Measurements from ENCODE around the gene INO80D. TPM values are rescaled to one million over a fixed set of nuclear protein-coding genes. Genes with fewer than 3 reads are reported as not detected.

Gene INO80D
- total and polyA plus RNA-seq, 2 of the 13 experiments (the other 11 are each of a cell fraction or from before 2014, with no cell fraction given), result 7.6 to 7.9 TPM

DNA sequence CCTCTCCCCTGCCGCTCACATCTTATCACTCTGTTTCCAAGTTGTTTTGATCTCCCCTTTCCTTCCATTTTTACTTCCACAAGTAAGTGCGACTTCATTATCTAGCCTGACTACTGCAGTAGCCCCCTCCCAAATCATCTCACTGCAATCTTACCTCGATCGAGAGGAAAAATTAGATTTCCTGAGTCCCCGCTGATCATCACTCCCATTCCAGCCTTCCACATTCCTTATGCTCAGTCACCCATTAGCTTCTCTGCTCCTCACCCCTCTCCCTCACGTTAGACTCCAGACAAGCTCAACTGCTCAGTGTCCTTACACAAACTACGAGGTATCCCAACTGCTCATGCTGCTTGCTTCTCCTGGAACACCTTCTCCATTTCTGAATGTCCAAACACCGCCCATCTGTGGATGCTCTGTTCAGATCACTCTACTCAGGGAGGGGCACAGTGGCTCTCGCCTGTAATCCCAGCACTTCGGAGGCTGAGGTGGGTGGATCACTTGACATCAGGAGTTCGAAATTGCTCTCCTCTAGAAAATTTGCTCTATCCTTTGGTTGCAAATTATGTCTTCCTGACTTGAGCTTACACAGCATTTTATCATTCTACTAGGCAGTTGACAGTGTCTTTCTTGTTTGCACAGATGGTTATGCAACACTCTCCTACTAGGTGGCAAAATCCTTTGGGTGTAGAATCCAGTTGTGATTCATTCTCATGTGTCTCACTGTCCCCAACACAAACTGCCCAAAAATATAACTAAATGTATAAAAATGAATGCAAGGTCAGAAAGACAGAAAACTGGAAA lies 96.5 kb downstream of the INO80D start (continued):
- TF ChIP-seq, protein P1, sequence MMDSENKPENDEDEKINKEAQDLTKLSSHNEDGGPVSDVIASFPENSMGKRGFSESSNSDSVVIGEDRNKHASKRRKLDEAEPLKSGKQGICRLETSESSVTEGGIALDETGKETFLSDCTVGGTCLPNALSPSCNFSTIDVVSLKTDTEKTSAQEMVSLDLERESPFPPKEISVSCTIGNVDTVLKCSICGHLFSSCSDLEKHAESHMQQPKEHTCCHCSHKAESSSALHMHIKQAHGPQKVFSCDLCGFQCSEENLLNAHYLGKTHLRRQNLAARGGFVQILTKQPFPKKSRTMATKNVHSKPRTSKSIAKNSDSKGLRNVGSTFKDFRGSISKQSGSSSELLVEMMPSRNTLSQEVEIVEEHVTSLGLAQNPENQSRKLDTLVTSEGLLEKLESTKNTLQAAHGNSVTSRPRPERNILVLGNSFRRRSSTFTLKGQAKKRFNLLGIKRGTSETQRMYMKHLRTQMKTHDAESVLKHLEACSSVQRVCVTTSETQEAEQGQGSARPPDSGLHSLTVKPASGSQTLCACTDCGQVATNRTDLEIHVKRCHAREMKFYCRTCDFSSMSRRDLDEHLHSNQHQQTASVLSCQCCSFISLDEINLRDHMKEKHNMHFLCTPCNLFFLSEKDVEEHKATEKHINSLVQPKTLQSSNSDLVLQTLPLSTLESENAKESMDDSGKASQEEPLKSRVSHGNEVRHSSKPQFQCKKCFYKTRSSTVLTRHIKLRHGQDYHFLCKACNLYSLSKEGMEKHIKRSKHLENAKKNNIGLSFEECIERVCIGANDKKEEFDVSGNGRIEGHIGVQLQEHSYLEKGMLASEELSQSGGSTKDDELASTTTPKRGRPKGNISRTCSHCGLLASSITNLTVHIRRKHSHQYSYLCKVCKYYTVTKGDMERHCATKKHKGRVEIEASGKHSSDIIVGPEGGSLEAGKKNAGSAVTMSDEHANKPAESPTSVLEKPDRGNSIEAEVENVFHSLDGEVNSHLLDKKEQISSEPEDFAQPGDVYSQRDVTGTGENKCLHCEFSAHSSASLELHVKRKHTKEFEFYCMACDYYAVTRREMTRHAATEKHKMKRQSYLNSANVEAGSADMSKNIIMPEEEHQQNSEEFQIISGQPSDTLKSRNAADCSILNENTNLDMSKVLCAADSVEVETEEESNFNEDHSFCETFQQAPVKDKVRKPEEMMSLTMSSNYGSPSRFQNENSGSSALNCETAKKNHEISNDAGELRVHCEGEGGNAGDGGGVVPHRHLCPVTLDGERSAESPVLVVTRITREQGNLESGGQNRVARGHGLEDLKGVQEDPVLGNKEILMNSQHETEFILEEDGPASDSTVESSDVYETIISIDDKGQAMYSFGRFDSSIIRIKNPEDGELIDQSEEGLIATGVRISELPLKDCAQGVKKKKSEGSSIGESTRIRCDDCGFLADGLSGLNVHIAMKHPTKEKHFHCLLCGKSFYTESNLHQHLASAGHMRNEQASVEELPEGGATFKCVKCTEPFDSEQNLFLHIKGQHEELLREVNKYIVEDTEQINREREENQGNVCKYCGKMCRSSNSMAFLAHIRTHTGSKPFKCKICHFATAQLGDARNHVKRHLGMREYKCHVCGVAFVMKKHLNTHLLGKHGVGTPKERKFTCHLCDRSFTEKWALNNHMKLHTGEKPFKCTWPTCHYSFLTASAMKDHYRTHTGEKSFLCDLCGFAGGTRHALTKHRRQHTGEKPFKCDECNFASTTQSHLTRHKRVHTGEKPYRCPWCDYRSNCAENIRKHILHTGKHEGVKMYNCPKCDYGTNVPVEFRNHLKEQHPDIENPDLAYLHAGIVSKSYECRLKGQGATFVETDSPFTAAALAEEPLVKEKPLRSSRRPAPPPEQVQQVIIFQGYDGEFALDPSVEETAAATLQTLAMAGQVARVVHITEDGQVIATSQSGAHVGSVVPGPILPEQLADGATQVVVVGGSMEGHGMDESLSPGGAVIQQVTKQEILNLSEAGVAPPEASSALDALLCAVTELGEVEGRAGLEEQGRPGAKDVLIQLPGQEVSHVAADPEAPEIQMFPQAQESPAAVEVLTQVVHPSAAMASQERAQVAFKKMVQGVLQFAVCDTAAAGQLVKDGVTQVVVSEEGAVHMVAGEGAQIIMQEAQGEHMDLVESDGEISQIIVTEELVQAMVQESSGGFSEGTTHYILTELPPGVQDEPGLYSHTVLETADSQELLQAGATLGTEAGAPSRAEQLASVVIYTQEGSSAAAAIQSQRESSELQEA (CRISPR knock-in tag; IDR thresholded peaks at IDR 0.05; ENCODE audit: not compliant biosample characterization), result no peak
- TF ChIP-seq MTA3 (CRISPR knock-in tag; IDR thresholded peaks at IDR 0.05) (no peak), ISL2 (CRISPR knock-in tag; IDR thresholded peaks at IDR 0.05) (no peak), ASH2L (IDR thresholded peaks at IDR 0.05; ENCODE audit: insufficient read length, low read depth, low read length) (no peak), ZNF841 (CRISPR knock-in tag; IDR thresholded peaks at IDR 0.05; ENCODE audit: borderline replicate concordance) (no peak), ZNF33B (CRISPR knock-in tag; IDR thresholded peaks at IDR 0.05) (no peak)
- TF ChIP-seq, protein P2, sequence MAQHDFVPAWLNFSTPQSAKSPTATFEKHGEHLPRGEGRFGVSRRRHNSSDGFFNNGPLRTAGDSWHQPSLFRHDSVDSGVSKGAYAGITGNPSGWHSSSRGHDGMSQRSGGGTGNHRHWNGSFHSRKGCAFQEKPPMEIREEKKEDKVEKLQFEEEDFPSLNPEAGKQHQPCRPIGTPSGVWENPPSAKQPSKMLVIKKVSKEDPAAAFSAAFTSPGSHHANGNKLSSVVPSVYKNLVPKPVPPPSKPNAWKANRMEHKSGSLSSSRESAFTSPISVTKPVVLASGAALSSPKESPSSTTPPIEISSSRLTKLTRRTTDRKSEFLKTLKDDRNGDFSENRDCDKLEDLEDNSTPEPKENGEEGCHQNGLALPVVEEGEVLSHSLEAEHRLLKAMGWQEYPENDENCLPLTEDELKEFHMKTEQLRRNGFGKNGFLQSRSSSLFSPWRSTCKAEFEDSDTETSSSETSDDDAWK (CRISPR knock-in tag; IDR thresholded peaks at IDR 0.05), result no peak
- TF ChIP-seq, protein P3, sequence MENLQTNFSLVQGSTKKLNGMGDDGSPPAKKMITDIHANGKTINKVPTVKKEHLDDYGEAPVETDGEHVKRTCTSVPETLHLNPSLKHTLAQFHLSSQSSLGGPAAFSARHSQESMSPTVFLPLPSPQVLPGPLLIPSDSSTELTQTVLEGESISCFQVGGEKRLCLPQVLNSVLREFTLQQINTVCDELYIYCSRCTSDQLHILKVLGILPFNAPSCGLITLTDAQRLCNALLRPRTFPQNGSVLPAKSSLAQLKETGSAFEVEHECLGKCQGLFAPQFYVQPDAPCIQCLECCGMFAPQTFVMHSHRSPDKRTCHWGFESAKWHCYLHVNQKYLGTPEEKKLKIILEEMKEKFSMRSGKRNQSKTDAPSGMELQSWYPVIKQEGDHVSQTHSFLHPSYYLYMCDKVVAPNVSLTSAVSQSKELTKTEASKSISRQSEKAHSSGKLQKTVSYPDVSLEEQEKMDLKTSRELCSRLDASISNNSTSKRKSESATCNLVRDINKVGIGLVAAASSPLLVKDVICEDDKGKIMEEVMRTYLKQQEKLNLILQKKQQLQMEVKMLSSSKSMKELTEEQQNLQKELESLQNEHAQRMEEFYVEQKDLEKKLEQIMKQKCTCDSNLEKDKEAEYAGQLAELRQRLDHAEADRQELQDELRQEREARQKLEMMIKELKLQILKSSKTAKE (CRISPR knock-in tag; IDR thresholded peaks at IDR 0.05; ENCODE audit: borderline replicate concordance), result no peak

Measured in HepG2 (cell line).